ENCODE measurements around the gene CBFA2T3. TPM values are rescaled to one million over a fixed set of nuclear protein-coding genes. Genes with fewer than 3 reads are reported as not detected.

Gene CBFA2T3
- polyA plus RNA-seq, 1 experiment = not detected

DNA sequence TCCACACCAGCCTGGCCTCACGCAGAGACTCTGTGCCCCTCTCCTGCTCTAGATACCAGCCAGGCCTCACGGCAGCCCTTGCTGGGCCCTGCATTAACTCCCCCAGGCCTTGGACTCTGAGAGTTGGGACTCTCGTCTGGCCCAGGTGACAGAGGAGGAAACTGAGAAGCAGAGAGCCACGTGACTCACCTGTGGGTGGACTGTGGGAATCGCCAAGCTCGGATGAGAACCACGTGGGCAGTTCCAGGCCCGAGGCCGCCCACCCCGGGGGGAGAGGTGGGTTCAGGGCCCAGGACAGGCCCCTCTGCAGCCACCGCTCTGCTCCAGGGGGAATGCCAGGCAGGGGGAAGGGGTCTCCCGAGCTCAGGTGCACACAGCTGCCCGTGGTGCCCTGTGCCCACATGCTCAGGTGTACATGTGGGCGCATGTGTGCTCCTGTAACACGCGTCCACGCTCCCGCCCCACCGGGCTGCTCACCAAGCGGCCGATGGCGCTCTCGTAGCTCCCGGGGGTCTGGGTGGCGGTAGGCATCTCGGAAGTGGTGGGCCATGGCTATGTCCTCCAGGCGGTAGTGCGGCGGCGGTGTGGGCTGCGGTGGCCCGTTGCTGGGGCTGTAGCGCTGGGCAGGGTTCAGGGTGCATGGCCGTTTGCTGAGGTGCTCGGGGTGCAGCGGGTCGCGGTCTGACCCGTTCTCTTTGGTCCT lies 92.3 kb downstream of the CBFA2T3 start:
- Histone ChIP-seq H3K9me3 (ENCODE audit: control insufficient read depth, insufficient read depth, low read length) (peaks cover 43% of the 10 kb centered on the region), H3K4me3 (ENCODE audit: low read depth, low read length) (no peak overlapping the region), H3K27me3 (ENCODE audit: control insufficient read depth, insufficient read depth, low read length) (peaks cover 17% of the 10 kb centered on the region), H3K27ac (ENCODE audit: low read depth, low read length) (no peak overlapping the region)
- ChIA-PET CTCF (no interaction called here), POLR2A (no interaction called here)
- DNase-seq (ENCODE audit: low read depth, low spot score) = no peak
- no peak for TF ChIP-seq CTCF (IDR thresholded peaks at IDR 0.05; ENCODE audit: low read depth, low read length)

DNA sequence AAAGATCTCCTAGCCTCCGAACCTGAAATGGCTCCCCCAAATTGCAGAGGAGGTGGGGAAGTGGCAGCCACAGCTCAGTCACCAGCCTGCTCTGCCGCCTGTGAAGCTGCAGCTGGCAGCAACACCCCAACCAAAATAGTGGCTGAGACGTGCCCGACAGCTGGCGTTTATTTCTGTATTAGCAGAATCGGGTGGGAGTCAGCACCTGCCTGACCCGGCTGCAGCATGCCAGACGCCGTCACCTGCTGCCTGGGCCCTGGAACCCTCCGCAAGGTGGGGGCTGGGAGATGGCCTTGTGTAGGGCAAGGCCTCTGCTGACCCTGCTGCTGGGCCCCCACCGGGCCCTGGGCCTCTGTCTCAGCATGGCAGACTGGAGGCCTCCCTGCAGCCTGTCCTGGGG lies 93.1 kb downstream of the CBFA2T3 start:
- Histone ChIP-seq H3K9me3 (ENCODE audit: control insufficient read depth, insufficient read depth, low read length) (peaks cover 37% of the 10 kb centered on the region), H3K27me3 (ENCODE audit: control insufficient read depth, insufficient read depth, low read length) (peaks cover 23% of the 10 kb centered on the region), H3K4me3 (ENCODE audit: low read depth, low read length) (no peak overlapping the region), H3K27ac (ENCODE audit: low read depth, low read length) (no peak overlapping the region)
- ChIA-PET CTCF (no interaction called here), POLR2A (no interaction called here)
- TF ChIP-seq CTCF (IDR thresholded peaks at IDR 0.05; ENCODE audit: low read depth, low read length) = no peak
- DNase-seq (ENCODE audit: low read depth, low spot score) = no peak

GRCh38 chr16:88883117-88883895 lies 93.7 kb downstream of the CBFA2T3 start:
- ChIA-PET POLR2A (no interaction called here), CTCF (no interaction called here)
- DNase-seq (ENCODE audit: low read depth, low spot score) = no peak
- no peak for TF ChIP-seq CTCF (IDR thresholded peaks at IDR 0.05; ENCODE audit: low read depth, low read length)
- Histone ChIP-seq H3K27ac (ENCODE audit: low read depth, low read length) (no peak overlapping the region), H3K27me3 (ENCODE audit: control insufficient read depth, insufficient read depth, low read length) (peaks cover 26% of the 10 kb centered on the region), H3K9me3 (ENCODE audit: control insufficient read depth, insufficient read depth, low read length) (peaks cover 32% of the 10 kb centered on the region), H3K4me3 (ENCODE audit: low read depth, low read length) (no peak overlapping the region)

- TF ChIP-seq CTCF (IDR thresholded peaks at IDR 0.05; ENCODE audit: low read depth, low read length) = no peak
- Histone ChIP-seq H3K9me3 (ENCODE audit: control insufficient read depth, insufficient read depth, low read length) (peaks cover 32% of the 10 kb centered on the region), H3K27ac (ENCODE audit: low read depth, low read length) (no peak overlapping the region), H3K4me3 (ENCODE audit: low read depth, low read length) (no peak overlapping the region), H3K27me3 (ENCODE audit: control insufficient read depth, insufficient read depth, low read length) (peaks cover 31% of the 10 kb centered on the region)
- DNase-seq (ENCODE audit: low read depth, low spot score) = no peak
- CTCF ChIA-PET = no interaction called here
- POLR2A ChIA-PET = no interaction called here
Observed at GRCh38 chr16:88882358-88883030, 94.5 kb downstream of the CBFA2T3 start.

All from AG04450 (cell line).